GM18951 (cell line): Measurements from ENCODE around the gene SLIT1.

Source experiments
- POLR2A ChIP-seq: IDR thresholded peaks from 4 replicates; pipeline ENCODE4 v1.6.1; 2011; ENCODE audit warnings: mild to moderate bottlenecking; ENCODE audit not compliant: insufficient read length, insufficient read depth; ENCODE audit errors: extremely low read depth
- in situ Hi-C: fragments of 300-500 bp; cut with MboI; formaldehyde crosslinking; loops from one replicate; pipeline ENCODE4 v1.12.0; 2022; ENCODE audit warnings: low sequenced_read_pairs, mixed read lengths, inconsistent platforms; ENCODE audit not compliant: unreplicated experiment

Gene SLIT1

GRCh38 chr10:97018251-97019212 is 167.2 kb downstream of the SLIT1 start:
- in situ Hi-C loops = loop anchor here (10.0 kb wide), 1 partner anchor 104 kb away; no protein-coding TSS in a partner anchor
- TF ChIP-seq POLR2A = no peak

GRCh38 chr10:97017474-97017903 is 168.3 kb downstream of the SLIT1 start:
- in situ Hi-C loops = loop anchor here (10.0 kb wide), 1 partner anchor 103 kb away; no protein-coding TSS in a partner anchor
- no peak for TF ChIP-seq POLR2A

- in situ Hi-C loops = loop anchor here (10.0 kb wide), 1 partner anchor 102 kb away; no protein-coding TSS in a partner anchor
- TF ChIP-seq POLR2A = no peak
These were observed 168.9 kb downstream of the SLIT1 start for GRCh38 chr10:97016728-97017473.

- in situ Hi-C loops = loop anchor here (10.0 kb wide), 1 partner anchor 100 kb away; no protein-coding TSS in a partner anchor
- no peak for TF ChIP-seq POLR2A
These were observed 170.5 kb downstream of the SLIT1 start for GRCh38 chr10:97015240-97015639.

- in situ Hi-C loops = loop anchor here (10.0 kb wide), 1 partner anchor 99 kb away; no protein-coding TSS in a partner anchor
These were observed 171.8 kb downstream of the SLIT1 start for GRCh38 chr10:97013983-97014382.

GRCh38 chr10:97013568-97013967 is 172.2 kb downstream of the SLIT1 start:
- in situ Hi-C loops = loop anchor here (10.0 kb wide), 1 partner anchor 99 kb away; no protein-coding TSS in a partner anchor
- TF ChIP-seq POLR2A = no peak

More at GRCh38 chr10:97013983-97014382, 171.8 kb downstream of the SLIT1 start:
- no peak for TF ChIP-seq POLR2A

GRCh38 chr10:97012470-97012869 is 173.3 kb downstream of the SLIT1 start:
- TF ChIP-seq POLR2A = no peak
- in situ Hi-C loops = loop anchor here (10.0 kb wide), 1 partner anchor 98 kb away; no protein-coding TSS in a partner anchor

- in situ Hi-C loops = loop anchor here (10.0 kb wide), 1 partner anchor 97 kb away; no protein-coding TSS in a partner anchor
- TF ChIP-seq POLR2A = no peak
These were observed 174.4 kb downstream of the SLIT1 start for GRCh38 chr10:97011397-97011796.

GRCh38 chr10:97010695-97011206 is 175.0 kb downstream of the SLIT1 start:
- in situ Hi-C loops = loop anchor here (10.0 kb wide), 1 partner anchor 96 kb away; no protein-coding TSS in a partner anchor
- TF ChIP-seq POLR2A = no peak

- in situ Hi-C loops = no loop called here
- TF ChIP-seq POLR2A = no peak
These were observed 178.3 kb downstream of the SLIT1 start for GRCh38 chr10:97007417-97007816.

GRCh38 chr10:97006364-97006763 is 179.4 kb downstream of the SLIT1 start:
- in situ Hi-C loops = no loop called here
- TF ChIP-seq POLR2A = no peak

GRCh38 chr10:97005349-97005748 is 180.4 kb downstream of the SLIT1 start:
- TF ChIP-seq POLR2A = no peak
- in situ Hi-C loops = no loop called here

- no peak for TF ChIP-seq POLR2A
- in situ Hi-C loops = no loop called here
These were observed 181.2 kb downstream of the SLIT1 start for GRCh38 chr10:97004591-97004990.
